HepG2 (cell line): Measurements from ENCODE around the gene VWA3A. TPM values are rescaled to one million over a fixed set of nuclear protein-coding genes. Genes with fewer than 3 reads are reported as not detected.

Source experiments
- CTCF ChIP-seq: sonication (generic); formaldehyde crosslinking; IDR thresholded peaks from 2 replicates; pipeline ENCODE4 v1.5.0; 2020; ENCODE audit warnings: mild to moderate bottlenecking, missing genetic modification reagents, moderate library complexity
- DDIT3 ChIP-seq: sonication (generic); formaldehyde crosslinking; IDR thresholded peaks from 2 replicates; pipeline ENCODE4 v1.4.0; 2020; ENCODE audit warnings: mild to moderate bottlenecking, missing genetic modification reagents
- HMG20B ChIP-seq: conservative IDR thresholded peaks from 2 replicates; pipeline ENCODE4 v1.6.1; 2016; ENCODE audit warnings: missing genetic modification reagents, missing compliant biosample characterization
- HMGXB4 ChIP-seq, 2 experiments: sonication (generic) in 1 of 2; formaldehyde crosslinking in 1 of 2; IDR thresholded peaks; 2 replicates each; pipeline versions ENCODE4 v1.4.0 to v1.6.1; 2018 to 2020; ENCODE audit warnings: missing genetic modification reagents in 2 of 2, borderline replicate concordance in 1 of 2, low read depth in 1 of 2, mild to moderate bottlenecking in 1 of 2, missing biosample characterization in 1 of 2
- PBX3 ChIP-seq: sonication (generic); formaldehyde crosslinking; IDR thresholded peaks from 2 replicates; pipeline ENCODE4 v1.8.1; 2023; ENCODE audit warnings: missing genetic modification reagents, inconsistent platforms, borderline replicate concordance
- REL ChIP-seq: sonication (generic); formaldehyde crosslinking; conservative IDR thresholded peaks from 2 replicates; pipeline ENCODE4 v1.8.0; 2022; ENCODE audit warnings: mild to moderate bottlenecking, missing genetic modification reagents, moderate library complexity
- RFX3 ChIP-seq: IDR thresholded peaks from 2 replicates; pipeline ENCODE4 v1.6.1; 2016; ENCODE audit warnings: missing biosample characterization, missing genetic modification reagents
- polyA plus RNA-seq, 8 experiments: library from polyadenylated mRNA; depleted of rRNA in 3 of 8; stranded (reverse) in 7 of 8; unstranded in 1 of 8; fragments of >200 nt; fragmentation: Illumina TruSeq in 4 of 8; extraction: Trizol in 4 of 8; gene quantifications; 2 replicates each; pipeline versions ENCODE4 v1.2.1 to v1.2.3, GENCODE V29; 2011 to 2016; ENCODE audit warnings: low read depth in 4 of 8, missing spikeins in 1 of 8, mixed read lengths in 1 of 8; ENCODE audit not compliant: insufficient read depth in 1 of 8
- total RNA-seq, 5 experiments: library from RNA; depleted of rRNA; stranded (reverse); fragments of >200 nt; fragmentation: Illumina TruSeq; extraction: Trizol; gene quantifications; 2 replicates each; pipeline ENCODE4 v1.2.3, GENCODE V29; 2016; ENCODE audit warnings: low read depth in 1 of 5

Gene VWA3A
- total and polyA plus RNA-seq, 2 of the 13 experiments (the other 11 are each of a cell fraction or from before 2014, with no cell fraction given): 0.03 to 0.07 TPM

GRCh38 chr16:22198547-22199293, 106.4 kb downstream of the VWA3A start (continued):
- TF ChIP-seq CTCF: peak; percentile 45
- TF ChIP-seq HMG20B (CRISPR knock-in tag): no peak
- no peak for TF ChIP-seq DDIT3 (CRISPR knock-in tag)
- no peak for TF ChIP-seq REL (CRISPR knock-in tag)
- TF ChIP-seq HMGXB4 (CRISPR knock-in tag; IDR thresholded peaks at IDR 0.05; ENCODE audit: borderline replicate concordance in 1 of 2, low read depth in 1 of 2): peak; percentile 17 to 43; a peak in 1 of 4 replicates
- TF ChIP-seq PBX3 (CRISPR knock-in tag): 0 out of 2 replicates have a peak, but pooled peaks have one; percentile 20
- no peak for TF ChIP-seq RFX3 (CRISPR knock-in tag)
